H9 (cell line): ENCODE measurements around the gene DHODH. TPM values are rescaled to one million over a fixed set of nuclear protein-coding genes. Genes with fewer than 3 reads are reported as not detected.

Source experiments
- DNase-seq: peaks from one replicate; pipeline ENCODE4 v3.0.0-alpha.2; 2017
- H2AFZ ChIP-seq: one replicate; pipeline ENCODE4 v1.6.1; 2013; ENCODE audit warnings: mild to moderate bottlenecking, low read length, control low read depth, moderate library complexity
- H2AK5ac ChIP-seq: 2 replicates; pipeline ENCODE4 v1.6.1; 2013; ENCODE audit warnings: low read length, control low read depth, mixed read lengths; ENCODE audit not compliant: insufficient read length
- H2BK120ac ChIP-seq: one replicate; pipeline ENCODE4 v1.6.1; 2013; ENCODE audit warnings: low read depth, mild to moderate bottlenecking, low read length, control low read depth, inconsistent platforms; ENCODE audit not compliant: poor library complexity, severe bottlenecking
- H2BK12ac ChIP-seq: 2 replicates; pipeline ENCODE4 v1.6.1; 2013; ENCODE audit warnings: low read length, control low read depth, mixed read lengths, low read depth; ENCODE audit not compliant: insufficient read length
- H2BK15ac ChIP-seq: 2 replicates; pipeline ENCODE4 v1.6.1; 2013; ENCODE audit warnings: low read depth, low read length, control low read depth
- H2BK20ac ChIP-seq: one replicate; pipeline ENCODE4 v1.6.1; 2013; ENCODE audit warnings: low read depth, mild to moderate bottlenecking, low read length, control low read depth, inconsistent platforms; ENCODE audit not compliant: poor library complexity, severe bottlenecking
- H2BK5ac ChIP-seq: 2 replicates; pipeline ENCODE4 v1.6.1; 2013; ENCODE audit warnings: low read length, control low read depth, mixed read lengths; ENCODE audit not compliant: insufficient read length
- H3K14ac ChIP-seq: 2 replicates; pipeline ENCODE4 v1.6.1; 2013; ENCODE audit warnings: low read length, control low read depth; ENCODE audit not compliant: insufficient read depth
- H3K18ac ChIP-seq: 2 replicates; pipeline ENCODE4 v1.6.1; 2013; ENCODE audit warnings: low read depth, mild to moderate bottlenecking, mixed read lengths, low read length, control low read depth; ENCODE audit not compliant: insufficient read length
- H3K23ac ChIP-seq: 2 replicates; pipeline ENCODE4 v1.6.1; 2013; ENCODE audit warnings: low read length, control low read depth, mixed read lengths, low read depth; ENCODE audit not compliant: insufficient read length
- H3K23me2 ChIP-seq: 2 replicates; pipeline ENCODE4 v1.6.1; 2013; ENCODE audit warnings: low read depth, mild to moderate bottlenecking, mixed read lengths, low read length, control low read depth; ENCODE audit not compliant: insufficient read length, poor library complexity, severe bottlenecking
- H3K27ac ChIP-seq: 2 replicates; pipeline ENCODE4 v1.5.1; 2013; ENCODE audit warnings: low read length, control low read depth, mixed read lengths, low read depth; ENCODE audit not compliant: insufficient read length
- H3K27me3 ChIP-seq: 2 replicates; pipeline ENCODE4 v1.6.1; 2013; ENCODE audit warnings: low read length, control low read depth, inconsistent platforms; ENCODE audit not compliant: insufficient read depth
- H3K4ac ChIP-seq: 2 replicates; pipeline ENCODE4 v1.6.1; 2013; ENCODE audit warnings: low read depth, mild to moderate bottlenecking, control low read depth, inconsistent platforms, low read length, moderate library complexity
- H3K4me1 ChIP-seq: 2 replicates; pipeline ENCODE4 v1.6.1; 2013; ENCODE audit warnings: low read length, control low read depth, inconsistent platforms; ENCODE audit not compliant: insufficient read depth
- H3K4me2 ChIP-seq: 2 replicates; pipeline ENCODE4 v1.6.1; 2013; ENCODE audit warnings: low read length, control low read depth, mixed read lengths; ENCODE audit not compliant: insufficient read length, insufficient read depth
- H3K56ac ChIP-seq: 2 replicates; pipeline ENCODE4 v1.6.1; 2013; ENCODE audit warnings: low read depth, mild to moderate bottlenecking, mixed read lengths, low read length, control low read depth; ENCODE audit not compliant: insufficient read length
- H3K79me1 ChIP-seq: 2 replicates; pipeline ENCODE4 v1.6.1; 2013; ENCODE audit warnings: low read depth, mild to moderate bottlenecking, moderate library complexity, low read length, control low read depth, inconsistent platforms; ENCODE audit not compliant: insufficient read depth, poor library complexity, severe bottlenecking
- H3K79me2 ChIP-seq: 2 replicates; pipeline ENCODE4 v1.6.1; 2013; ENCODE audit warnings: low read length, control low read depth, inconsistent platforms; ENCODE audit not compliant: insufficient read depth
- H3K9ac ChIP-seq: 2 replicates; pipeline ENCODE4 v1.6.1; 2013; ENCODE audit warnings: low read length, control low read depth, mixed read lengths; ENCODE audit not compliant: insufficient read length; ENCODE audit errors: extremely low read depth
- H3K9me3 ChIP-seq: one replicate; pipeline ENCODE4 v1.6.1; 2013; ENCODE audit warnings: low read depth, low read length, inconsistent platforms; ENCODE audit not compliant: control insufficient read depth
- H3T11ph ChIP-seq: one replicate; pipeline ENCODE4 v1.6.1; 2013; ENCODE audit warnings: mild to moderate bottlenecking, low read length, control low read depth, inconsistent platforms
- H4K20me1 ChIP-seq: one replicate; pipeline ENCODE4 v1.6.1; 2013; ENCODE audit not compliant: control insufficient read depth, insufficient read length, insufficient read depth
- H4K5ac ChIP-seq: 2 replicates; pipeline ENCODE4 v1.6.1; 2013; ENCODE audit warnings: low read depth, mild to moderate bottlenecking, mixed read lengths, low read length, control low read depth; ENCODE audit not compliant: insufficient read length
- H4K8ac ChIP-seq: replicated peaks from 2 replicates; pipeline ENCODE4 v1.6.1; 2013; ENCODE audit warnings: low read length, control low read depth, mixed read lengths, low read depth; ENCODE audit not compliant: insufficient read length
- H4K91ac ChIP-seq: 2 replicates; pipeline ENCODE4 v1.6.1; 2013; ENCODE audit warnings: low read depth, mild to moderate bottlenecking, moderate library complexity, mixed read lengths, low read length, control low read depth; ENCODE audit not compliant: insufficient read length
- H3K27ac Mint-ChIP-seq, 3 experiments: 2 replicates in 2 of 3; 3 replicates in 1 of 3; pipeline ENCODE4 v1.8.0; 2020 to 2021; ENCODE audit warnings: mixed read lengths in 3 of 3, mild to moderate bottlenecking in 1 of 3, moderate library complexity in 1 of 3
- H3K27me3 Mint-ChIP-seq: 2 replicates; pipeline ENCODE4 v1.8.0; 2021; ENCODE audit warnings: low read depth, mild to moderate bottlenecking, moderate library complexity, mixed read lengths
- H3K36me3 Mint-ChIP-seq, 3 experiments: 2 replicates in 2 of 3; 3 replicates in 1 of 3; pipeline ENCODE4 v1.8.0; 2020 to 2021; ENCODE audit warnings: low read depth in 3 of 3, mixed read lengths in 3 of 3; ENCODE audit not compliant: insufficient read depth in 1 of 3
- H3K4me1 Mint-ChIP-seq, 2 experiments: 2 replicates each; pipeline ENCODE4 v1.8.0; 2020; ENCODE audit warnings: mixed read lengths in 2 of 2
- H3K4me3 Mint-ChIP-seq, 2 experiments: 2 replicates in 1 of 2; 3 replicates in 1 of 2; pipeline ENCODE4 v1.8.0; 2020 to 2021; ENCODE audit warnings: mild to moderate bottlenecking in 2 of 2, mixed read lengths in 2 of 2, moderate library complexity in 1 of 2
- H3K9me3 Mint-ChIP-seq, 2 experiments: 2 replicates in 1 of 2; 3 replicates in 1 of 2; pipeline ENCODE4 v1.8.0; 2020; ENCODE audit warnings: mild to moderate bottlenecking in 2 of 2, mixed read lengths in 2 of 2, moderate library complexity in 1 of 2
- CTCF ChIP-seq: fragments of 200-600 bp; sonication (generic); conservative IDR thresholded peaks from 3 replicates; pipeline ENCODE4 v1.8.0; 2021; ENCODE audit warnings: antibody characterized with exemption, mild to moderate bottlenecking
- WGBS: extraction: QIAGEN DNeasy Blood & Tissue Kit; methylation state at CpG from one replicate; pipeline ENCODE4 v1.1.7; 2013; ENCODE audit warnings: missing lambda C conversion rate, low lambda C conversion rate, mixed read lengths; ENCODE audit not compliant: insufficient read length; ENCODE audit errors: extremely low coverage; 5-methylcytosine and 5-hydroxymethylcytosine counted together
- total RNA-seq: library from RNA; stranded (reverse); gene quantifications from 2 replicates; pipeline ENCODE4 v1.2.1, GENCODE V29; 2021

DHODH gene
- total RNA-seq, 1 experiment from 2014 or later, result 16.4 TPM

- no peak overlapping the region for H3K4ac ChIP-seq
- H2BK12ac ChIP-seq, result no peak overlapping the region
- no peak overlapping the region for H3K14ac ChIP-seq
- H3K27ac ChIP-seq, result no peak overlapping the region
- H2AK5ac ChIP-seq, result no peak overlapping the region
- H4K5ac ChIP-seq, result no peak overlapping the region
- no peak overlapping the region for H4K8ac ChIP-seq
- no peak overlapping the region for H2BK5ac ChIP-seq
- no peak overlapping the region for H4K91ac ChIP-seq
- no peak overlapping the region for H2BK15ac ChIP-seq
- Mint-ChIP-seq H3K27me3 (no peaks in the 10 kb centered on the region), H3K36me3 (peaks cover 13 to 45% (median 42%) of the 10 kb centered on the region in 3 experiments; a peak in 6 of 7 replicates), H3K4me1 (peaks cover 6 to 8% of the 10 kb centered on the region in 2 experiments; a peak in 3 of 4 replicates), H3K4me3 (no peak overlapping the region), H3K27ac (no peak overlapping the region; a peak in 1 of 7 replicates), H3K9me3 (no peaks in the 10 kb centered on the region; a peak in 1 of 5 replicates)
- no peaks in the 10 kb centered on the region for H3K79me2 ChIP-seq
- no peak overlapping the region for H2BK120ac ChIP-seq
- DNase-seq, result no peak
- no peak overlapping the region for H3K18ac ChIP-seq
- H3K9ac ChIP-seq, result no peak overlapping the region
- H2BK20ac ChIP-seq, result no peak overlapping the region
- H3K9me3 ChIP-seq, result no peaks in the 10 kb centered on the region
- no peak overlapping the region for H3K4me2 ChIP-seq
- no peak for TF ChIP-seq CTCF
- H3K23me2 ChIP-seq, result no peaks in the 10 kb centered on the region
- no peak overlapping the region for H3K23ac ChIP-seq
- no peaks in the 10 kb centered on the region for H4K20me1 ChIP-seq
- H3K79me1 ChIP-seq, result no peaks in the 10 kb centered on the region
- no CpG with 5 or more reads among the region's 5 CpGs for WGBS
- no peak overlapping the region for H3K56ac ChIP-seq
- H3T11ph ChIP-seq, result no peak overlapping the region
- H3K27me3 ChIP-seq, result no peaks in the 10 kb centered on the region
- H2AFZ ChIP-seq, result no peak overlapping the region
- H3K4me1 ChIP-seq, result no peaks in the 10 kb centered on the region
Measured at GRCh38 chr16:72013389-72013788, 4.8 kb downstream of the DHODH start.
